ENCODE measurements around the gene CYYR1.
"Not testable (repeated sequence)": the region's sequence is repeated elsewhere in the genome, so short reads cannot be mapped to it uniquely, and the experiment has no call there.

The CYYR1 gene

DNA sequence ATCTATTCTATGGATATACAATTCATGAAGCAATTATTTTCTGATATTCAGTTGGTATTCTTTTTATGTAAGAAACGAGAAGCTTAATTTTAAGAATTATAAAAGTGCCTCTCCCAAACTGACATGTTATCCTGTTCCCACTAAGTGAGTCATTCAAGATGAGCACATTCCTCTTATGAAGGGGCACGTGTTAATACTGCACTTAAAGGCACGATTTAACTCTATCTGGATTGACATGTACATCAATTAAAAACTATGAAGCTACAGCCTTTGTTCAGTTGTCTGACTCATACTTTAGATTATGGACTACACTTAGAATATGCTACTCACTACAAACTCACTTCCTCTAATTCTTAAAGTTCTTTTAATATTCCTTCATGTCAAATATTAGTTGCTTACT is 111.6 kb downstream of the CYYR1 start:
- Histone ChIP-seq H3K27me3 (ENCODE audit: insufficient read depth, low read depth) (no peaks in the 10 kb centered on the region), H3K4me1 (ENCODE audit: low read depth, poor library complexity, severe bottlenecking) (no peaks in the 10 kb centered on the region), H3K27ac (no peak overlapping the region), H3K9ac (no peak overlapping the region), H2AFZ (ENCODE audit: low read depth) (no peak overlapping the region), H4K20me1 (ENCODE audit: insufficient read depth) (no peaks in the 10 kb centered on the region), H3K4me2 (no peak overlapping the region), H3K4me3 (IDR thresholded peaks at IDR 0.05; ENCODE audit: insufficient read depth, low read depth, low read length) (no peak overlapping the region), H3K79me2 (ENCODE audit: insufficient read depth, low read depth) (no peaks in the 10 kb centered on the region), H3K36me3 (ENCODE audit: insufficient read depth) (no peaks in the 10 kb centered on the region)
- TF ChIP-seq, protein P1, sequence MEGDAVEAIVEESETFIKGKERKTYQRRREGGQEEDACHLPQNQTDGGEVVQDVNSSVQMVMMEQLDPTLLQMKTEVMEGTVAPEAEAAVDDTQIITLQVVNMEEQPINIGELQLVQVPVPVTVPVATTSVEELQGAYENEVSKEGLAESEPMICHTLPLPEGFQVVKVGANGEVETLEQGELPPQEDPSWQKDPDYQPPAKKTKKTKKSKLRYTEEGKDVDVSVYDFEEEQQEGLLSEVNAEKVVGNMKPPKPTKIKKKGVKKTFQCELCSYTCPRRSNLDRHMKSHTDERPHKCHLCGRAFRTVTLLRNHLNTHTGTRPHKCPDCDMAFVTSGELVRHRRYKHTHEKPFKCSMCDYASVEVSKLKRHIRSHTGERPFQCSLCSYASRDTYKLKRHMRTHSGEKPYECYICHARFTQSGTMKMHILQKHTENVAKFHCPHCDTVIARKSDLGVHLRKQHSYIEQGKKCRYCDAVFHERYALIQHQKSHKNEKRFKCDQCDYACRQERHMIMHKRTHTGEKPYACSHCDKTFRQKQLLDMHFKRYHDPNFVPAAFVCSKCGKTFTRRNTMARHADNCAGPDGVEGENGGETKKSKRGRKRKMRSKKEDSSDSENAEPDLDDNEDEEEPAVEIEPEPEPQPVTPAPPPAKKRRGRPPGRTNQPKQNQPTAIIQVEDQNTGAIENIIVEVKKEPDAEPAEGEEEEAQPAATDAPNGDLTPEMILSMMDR (conservative IDR thresholded peaks at IDR 0.05; ENCODE audit: low read depth, low read length) = no peak

DNA sequence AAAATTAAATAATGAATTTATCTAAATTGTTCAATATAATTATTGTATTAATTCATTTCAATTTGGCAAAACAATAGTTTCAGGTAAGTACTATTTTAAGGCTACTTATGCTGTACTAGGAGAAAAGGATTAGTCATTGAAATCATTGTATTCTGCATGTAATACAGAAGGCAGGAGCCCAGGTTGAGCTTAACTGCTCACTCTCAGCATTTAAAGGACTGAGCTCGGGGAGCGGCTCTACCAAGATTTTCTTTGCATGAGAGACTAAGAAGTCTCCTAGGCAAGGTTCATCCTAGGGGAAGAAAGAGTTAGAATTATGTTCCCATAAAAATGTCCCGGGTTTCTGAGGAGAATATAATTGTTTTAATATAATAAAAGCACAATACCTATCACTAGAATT is 112.5 kb downstream of the CYYR1 start:
- Histone ChIP-seq H3K27ac (no peak overlapping the region), H3K27me3 (ENCODE audit: insufficient read depth, low read depth) (no peaks in the 10 kb centered on the region), H4K20me1 (ENCODE audit: insufficient read depth) (no peaks in the 10 kb centered on the region), H3K79me2 (ENCODE audit: insufficient read depth, low read depth) (no peaks in the 10 kb centered on the region), H3K36me3 (ENCODE audit: insufficient read depth) (no peaks in the 10 kb centered on the region), H2AFZ (ENCODE audit: low read depth) (no peak overlapping the region), H3K4me2 (no peak overlapping the region), H3K9ac (no peak overlapping the region), H3K4me1 (ENCODE audit: low read depth, poor library complexity, severe bottlenecking) (no peaks in the 10 kb centered on the region), H3K4me3 (IDR thresholded peaks at IDR 0.05; ENCODE audit: insufficient read depth, low read depth, low read length) (no peak overlapping the region)
- TF ChIP-seq, protein P1 (conservative IDR thresholded peaks at IDR 0.05; ENCODE audit: low read depth, low read length) = no peak

DNA sequence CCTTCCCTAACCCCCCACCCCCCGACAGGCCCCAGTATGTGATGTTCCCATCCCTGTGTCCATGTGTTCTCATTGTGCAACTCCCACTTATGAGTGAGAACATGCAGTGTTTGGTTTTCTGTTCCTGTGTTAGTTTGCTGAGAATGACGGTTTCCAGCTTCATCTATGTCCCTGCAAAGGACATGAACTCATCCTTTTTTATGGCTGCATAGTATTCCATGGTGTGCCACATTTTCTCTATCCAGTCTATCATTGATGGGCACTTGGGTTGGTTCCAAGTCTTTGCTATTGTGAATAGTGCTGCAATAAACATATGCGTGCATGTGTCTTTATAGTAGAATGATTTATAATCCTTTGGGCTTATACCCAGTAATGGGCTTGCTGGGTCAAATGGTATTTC is 114.2 kb downstream of the CYYR1 start:
- H3K79me2 ChIP-seq (ENCODE audit: insufficient read depth, low read depth); H2AFZ ChIP-seq (ENCODE audit: low read depth); H3K4me3 ChIP-seq (IDR thresholded peaks at IDR 0.05; ENCODE audit: insufficient read depth, low read depth, low read length); H3K36me3 ChIP-seq (ENCODE audit: insufficient read depth); H4K20me1 ChIP-seq (ENCODE audit: insufficient read depth); H3K27ac ChIP-seq; H3K9ac ChIP-seq; H3K27me3 ChIP-seq (ENCODE audit: insufficient read depth, low read depth); H3K4me2 ChIP-seq; H3K4me1 ChIP-seq (ENCODE audit: low read depth, poor library complexity, severe bottlenecking): not testable (repeated sequence)

DNA sequence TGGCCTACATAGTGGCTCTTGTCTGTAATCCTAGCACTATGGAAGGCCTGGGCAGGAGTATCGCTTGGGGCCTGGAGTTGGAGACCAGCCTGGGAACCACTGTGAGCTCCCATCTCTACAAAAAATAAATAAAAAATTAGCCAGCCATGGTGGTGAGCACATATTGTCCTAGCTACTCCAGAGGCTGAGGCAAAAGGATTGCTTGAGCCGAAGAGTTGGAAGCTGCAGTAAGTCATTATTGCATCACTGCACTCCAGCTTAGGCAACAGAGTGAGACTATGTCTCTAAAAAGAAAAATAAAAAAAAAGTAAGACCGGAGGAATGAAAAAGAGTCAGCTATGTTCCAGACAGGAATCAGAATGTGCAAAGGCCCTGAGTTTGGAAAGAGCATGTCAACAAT is 115.3 kb downstream of the CYYR1 start:
- no peaks in the 10 kb centered on the region for H3K36me3 ChIP-seq (ENCODE audit: insufficient read depth)
- no peaks in the 10 kb centered on the region for H4K20me1 ChIP-seq (ENCODE audit: insufficient read depth)
- TF ChIP-seq, protein P1 (conservative IDR thresholded peaks at IDR 0.05; ENCODE audit: low read depth, low read length) = no peak
- no peak overlapping the region for H2AFZ ChIP-seq (ENCODE audit: low read depth)
- H3K4me2 ChIP-seq = no peak overlapping the region
- H3K27ac ChIP-seq = no peak overlapping the region
- H3K9ac ChIP-seq = no peak overlapping the region
- H3K4me3 ChIP-seq (IDR thresholded peaks at IDR 0.05; ENCODE audit: insufficient read depth, low read depth, low read length) = no peak overlapping the region
- no peaks in the 10 kb centered on the region for H3K27me3 ChIP-seq (ENCODE audit: insufficient read depth, low read depth)
- H3K79me2 ChIP-seq (ENCODE audit: insufficient read depth, low read depth) = no peaks in the 10 kb centered on the region
- no peaks in the 10 kb centered on the region for H3K4me1 ChIP-seq (ENCODE audit: low read depth, poor library complexity, severe bottlenecking)

DNA sequence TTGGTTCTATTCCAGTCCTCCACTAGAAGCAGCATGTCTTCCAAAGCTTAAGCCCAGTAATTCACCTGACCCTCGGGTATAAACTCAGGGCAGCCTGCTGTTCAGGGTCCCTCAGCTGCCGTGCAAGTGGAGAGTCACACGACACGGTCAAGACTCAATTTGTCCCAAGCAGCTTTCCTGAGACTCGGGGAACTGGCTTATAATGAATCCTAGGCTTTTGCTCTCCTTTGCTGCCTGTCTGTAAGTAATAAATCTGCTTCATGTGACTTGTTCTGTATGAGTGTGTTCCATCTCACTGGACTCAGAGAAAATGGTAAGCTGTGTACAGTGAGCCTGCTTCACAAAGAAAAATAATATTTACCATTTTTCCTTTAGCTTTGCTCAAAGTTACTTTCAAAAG is 119.8 kb downstream of the CYYR1 start:
- no peak overlapping the region for H2AFZ ChIP-seq (ENCODE audit: low read depth)
- H3K4me1 ChIP-seq (ENCODE audit: low read depth, poor library complexity, severe bottlenecking) = no peaks in the 10 kb centered on the region
- TF ChIP-seq, protein P1 (conservative IDR thresholded peaks at IDR 0.05; ENCODE audit: low read depth, low read length) = no peak
- no peak overlapping the region for H3K9ac ChIP-seq
- no peaks in the 10 kb centered on the region for H3K36me3 ChIP-seq (ENCODE audit: insufficient read depth)
- H3K4me2 ChIP-seq = no peak overlapping the region
- H3K4me3 ChIP-seq (IDR thresholded peaks at IDR 0.05; ENCODE audit: insufficient read depth, low read depth, low read length) = no peak overlapping the region
- H4K20me1 ChIP-seq (ENCODE audit: insufficient read depth) = no peaks in the 10 kb centered on the region
- H3K27ac ChIP-seq = no peak overlapping the region
- H3K79me2 ChIP-seq (ENCODE audit: insufficient read depth, low read depth) = no peaks in the 10 kb centered on the region
- H3K27me3 ChIP-seq (ENCODE audit: insufficient read depth, low read depth) = no peaks in the 10 kb centered on the region
